ENCODE results near the gene ID2. TPM values are rescaled to one million over a fixed set of nuclear protein-coding genes. Genes with fewer than 3 reads are reported as not detected.

ID2 gene
- total RNA-seq, 3 donors from 2014 or later (not counting 1 experiment from before 2014, with no cell fraction given), result 185 to 209 (median 191) TPM

- Mint-ChIP-seq H3K9me3 (no peaks in the 10 kb centered on the region), H3K4me3 (no peak overlapping the region), H3K27me3 (ENCODE audit: low read depth in 2 of 2) (peaks cover 4 to 7% of the 10 kb centered on the region in 2 donors), H3K27ac (no peak overlapping the region), H3K36me3 (no peaks in the 10 kb centered on the region), H3K4me1 (no peaks in the 10 kb centered on the region)
- H3K27me3 ChIP-seq (ENCODE audit: control insufficient read depth, insufficient read depth, low read length), result no peaks in the 10 kb centered on the region
- no peaks in the 10 kb centered on the region for H3K4me1 ChIP-seq (ENCODE audit: control insufficient read depth, insufficient read depth, low read length)
- ATAC-seq (no peak), DNase-seq (no peak)
- no peak overlapping the region for H3K4me3 ChIP-seq (ENCODE audit: low read length)
- H3K36me3 ChIP-seq (ENCODE audit: control insufficient read depth, insufficient read depth, low read length), result no peaks in the 10 kb centered on the region
- no peaks in the 10 kb centered on the region for H3K9me3 ChIP-seq (ENCODE audit: control insufficient read depth, insufficient read depth, low read length)
- intact Hi-C loops (cut with micrococcal nuclease), result no loop called here
- TF ChIP-seq CTCF (IDR thresholded peaks at IDR 0.05), result no peak
- WGBS (ENCODE audit: insufficient coverage), result 92% methylated on average over 2 of the region's 3 CpGs
- no peak overlapping the region for H3K27ac ChIP-seq (ENCODE audit: low read length)
These were observed 38.9 kb downstream of the ID2 start for GRCh38 chr2:8720741-8721140.

GRCh38 chr2:8721410-8721809 is 39.6 kb downstream of the ID2 start:
- Histone ChIP-seq H3K27ac (ENCODE audit: low read length) (no peak overlapping the region), H3K27me3 (ENCODE audit: control insufficient read depth, insufficient read depth, low read length) (no peaks in the 10 kb centered on the region), H3K36me3 (ENCODE audit: control insufficient read depth, insufficient read depth, low read length) (no peaks in the 10 kb centered on the region), H3K9me3 (ENCODE audit: control insufficient read depth, insufficient read depth, low read length) (no peaks in the 10 kb centered on the region), H3K4me3 (ENCODE audit: low read length) (no peak overlapping the region), H3K4me1 (ENCODE audit: control insufficient read depth, insufficient read depth, low read length) (no peaks in the 10 kb centered on the region)
- ATAC-seq, result no peak
- DNase-seq, result no peak
- intact Hi-C loops (cut with micrococcal nuclease), result no loop called here
- Mint-ChIP-seq H3K4me3 (no peak overlapping the region), H3K27ac (no peak overlapping the region), H3K27me3 (ENCODE audit: low read depth in 2 of 2) (no peaks in the 10 kb centered on the region), H3K9me3 (no peaks in the 10 kb centered on the region), H3K4me1 (no peaks in the 10 kb centered on the region), H3K36me3 (no peaks in the 10 kb centered on the region)
- 100% methylated on average over 3 of the region's 3 CpGs for whole genome bisulfite sequencing (ENCODE audit: insufficient coverage)
- TF ChIP-seq CTCF (IDR thresholded peaks at IDR 0.05), result no peak

- no peak overlapping the region for H3K4me3 Mint-ChIP-seq
- Histone ChIP-seq H3K36me3 (ENCODE audit: control insufficient read depth, insufficient read depth, low read length) (peaks cover 3% of the 10 kb centered on the region), H3K27me3 (ENCODE audit: control insufficient read depth, insufficient read depth, low read length) (no peaks in the 10 kb centered on the region), H3K4me3 (ENCODE audit: low read length) (no peak overlapping the region), H3K27ac (ENCODE audit: low read length) (no peak overlapping the region), H3K4me1 (ENCODE audit: control insufficient read depth, insufficient read depth, low read length) (no peaks in the 10 kb centered on the region), H3K9me3 (ENCODE audit: control insufficient read depth, insufficient read depth, low read length) (no peaks in the 10 kb centered on the region)
- no peak overlapping the region for H3K27ac Mint-ChIP-seq
- no peaks in the 10 kb centered on the region for H3K36me3 Mint-ChIP-seq
- DNase-seq (no peak), ATAC-seq (no peak)
- no peak for TF ChIP-seq CTCF (IDR thresholded peaks at IDR 0.05)
- 82% methylated on average over 10 of the region's 10 CpGs for whole genome bisulfite sequencing (ENCODE audit: insufficient coverage)
- intact Hi-C loops (cut with micrococcal nuclease), result no loop called here
- no peaks in the 10 kb centered on the region for H3K27me3 Mint-ChIP-seq (ENCODE audit: low read depth in 2 of 2)
- H3K9me3 Mint-ChIP-seq, result no peaks in the 10 kb centered on the region
- H3K4me1 Mint-ChIP-seq, result no peaks in the 10 kb centered on the region
These were observed 41.1 kb downstream of the ID2 start for GRCh38 chr2:8722986-8723385.

- H3K9me3 Mint-ChIP-seq, result no peaks in the 10 kb centered on the region
- no peak overlapping the region for H3K4me3 Mint-ChIP-seq
- 95% methylated on average over 7 of the region's 7 CpGs for WGBS (ENCODE audit: insufficient coverage)
- no peaks in the 10 kb centered on the region for H3K4me1 Mint-ChIP-seq
- H3K36me3 Mint-ChIP-seq, result peaks cover 18% of the 10 kb centered on the region
- no peak overlapping the region for H3K4me3 ChIP-seq (ENCODE audit: low read length)
- H3K27me3 Mint-ChIP-seq (ENCODE audit: low read depth in 2 of 2), result no peaks in the 10 kb centered on the region
- no peaks in the 10 kb centered on the region for H3K27me3 ChIP-seq (ENCODE audit: control insufficient read depth, insufficient read depth, low read length)
- no peak for DNase-seq
- intact Hi-C loops (cut with micrococcal nuclease), result no loop called here
- H3K36me3 ChIP-seq (ENCODE audit: control insufficient read depth, insufficient read depth, low read length), result peaks cover 22% of the 10 kb centered on the region
- no peak overlapping the region for H3K27ac Mint-ChIP-seq
- H3K27ac ChIP-seq (ENCODE audit: low read length), result no peak overlapping the region
- ATAC-seq, result no peak
- TF ChIP-seq CTCF (IDR thresholded peaks at IDR 0.05), result no peak
- H3K4me1 ChIP-seq (ENCODE audit: control insufficient read depth, insufficient read depth, low read length), result no peaks in the 10 kb centered on the region
- H3K9me3 ChIP-seq (ENCODE audit: control insufficient read depth, insufficient read depth, low read length), result no peaks in the 10 kb centered on the region
These were observed 44.0 kb downstream of the ID2 start for GRCh38 chr2:8725838-8726237.
